Renal cortex interstitium (tissue), 11 donors: Measurements from ENCODE around the gene UMPS. TPM values are rescaled to one million over a fixed set of nuclear protein-coding genes. Genes with fewer than 3 reads are reported as not detected.

Source experiments
- DNase-seq, 11 donors: peaks; one replicate each; pipeline ENCODE4 v3.0.0-alpha.2; 2013; ENCODE audit warnings: low read depth in 9 of 11, low spot score in 4 of 11; ENCODE audit errors: extremely low read depth in 1 of 11
- polyA plus RNA-seq, 3 donors: library from polyadenylated mRNA; unstranded; fragments of 120-200 nt; gene quantifications; one replicate each; pipeline ENCODE4 v1.2.1, GENCODE V29; 2013; ENCODE audit not compliant: insufficient read length in 3 of 3

Gene UMPS
- polyA plus RNA-seq, 3 donors = 41.0 to 52.9 (median 45.9) TPM

DNA sequence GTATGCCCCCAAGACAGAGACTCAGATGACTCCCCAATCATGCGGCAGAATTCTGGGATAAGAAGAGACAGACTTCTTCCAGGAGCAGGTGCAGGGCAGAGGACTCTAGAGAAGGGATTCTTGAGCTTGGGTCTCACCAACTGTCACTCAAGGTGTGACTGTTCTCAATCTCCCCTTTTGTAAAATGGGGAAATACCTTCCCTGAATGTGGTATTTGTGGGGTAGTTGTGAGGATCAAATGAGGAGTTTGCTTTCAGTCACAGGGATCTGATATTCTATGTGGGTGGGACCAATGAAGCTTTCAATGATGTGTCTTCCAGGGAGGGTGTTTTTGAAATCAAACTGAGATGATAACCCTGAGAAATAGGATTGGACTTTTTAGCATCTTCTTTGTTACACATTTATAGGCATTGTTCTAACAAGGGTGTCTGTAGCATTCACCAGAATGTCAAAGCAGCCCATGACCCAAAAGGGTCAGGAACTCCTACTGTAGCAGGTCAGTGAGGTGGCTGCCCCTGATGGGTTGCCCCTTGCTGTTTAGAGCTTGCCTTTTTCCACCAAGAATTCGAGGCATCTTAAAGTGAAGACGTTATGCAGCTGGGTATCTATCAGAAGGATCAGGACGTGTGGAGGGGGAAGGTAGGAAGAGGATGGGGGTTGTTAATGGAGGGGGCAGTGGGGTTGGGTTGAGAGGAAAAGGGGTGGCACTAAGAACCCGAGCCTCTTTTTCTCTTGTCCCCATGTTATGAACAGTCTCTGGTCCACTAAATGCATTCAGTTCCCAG, 28.8 kb downstream of the UMPS start:
- DNase-seq = no peak

DNA sequence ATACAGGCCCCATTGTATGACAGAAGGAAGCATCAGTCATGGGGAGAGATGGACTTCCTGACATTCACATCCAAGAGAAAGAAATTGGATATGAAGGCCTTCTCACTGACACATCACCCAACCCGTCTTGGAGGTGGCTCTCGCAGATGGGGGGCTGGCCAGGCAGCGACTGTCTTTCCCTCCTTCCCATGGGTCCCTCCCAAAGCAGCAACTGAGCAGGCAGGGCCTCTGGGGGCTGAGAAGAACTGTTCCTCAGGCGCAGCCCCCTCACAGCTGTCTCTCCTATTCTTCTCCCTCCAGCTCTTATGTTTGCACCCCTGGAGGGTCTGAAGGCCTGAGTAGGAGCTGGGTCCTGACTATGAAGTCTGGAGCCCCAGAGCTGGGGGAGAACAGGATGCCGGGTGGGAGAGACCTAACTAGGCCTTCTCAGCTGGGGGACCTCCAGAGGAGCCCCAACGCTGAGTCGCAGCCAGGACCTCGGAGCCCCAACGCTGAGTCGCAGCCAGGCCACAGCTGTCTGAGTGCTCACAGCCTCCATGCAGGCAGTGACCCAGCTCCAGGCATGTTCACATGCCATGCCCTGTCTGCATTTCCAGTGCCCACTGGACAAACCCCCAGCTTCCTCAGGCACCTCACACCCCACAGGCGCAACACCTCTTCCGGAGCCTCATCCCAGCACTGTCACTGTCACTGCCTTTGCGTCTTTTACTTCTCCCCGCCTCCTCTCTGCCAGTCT, 29.6 kb downstream of the UMPS start:
- no peak for DNase-seq

DNA sequence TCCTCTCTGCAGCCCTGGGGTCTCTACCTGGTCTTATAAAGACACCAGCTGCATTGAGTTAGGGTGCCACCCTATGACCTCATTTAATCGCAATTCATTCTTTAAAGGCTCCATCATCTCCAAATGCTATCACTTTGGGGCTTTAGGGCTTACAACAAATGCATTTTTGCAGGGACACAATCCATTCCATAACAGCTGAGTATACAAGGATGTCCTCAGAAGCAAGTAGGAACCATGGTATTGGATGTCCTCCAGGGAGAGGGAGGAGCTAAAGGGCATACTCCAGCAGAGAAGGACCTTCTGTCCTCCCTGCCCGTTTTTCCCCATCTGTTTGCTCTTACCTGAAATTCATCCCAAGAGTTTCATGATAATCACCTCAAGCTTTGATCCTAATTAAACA, 30.3 kb downstream of the UMPS start:
- DNase-seq = no peak

DNA sequence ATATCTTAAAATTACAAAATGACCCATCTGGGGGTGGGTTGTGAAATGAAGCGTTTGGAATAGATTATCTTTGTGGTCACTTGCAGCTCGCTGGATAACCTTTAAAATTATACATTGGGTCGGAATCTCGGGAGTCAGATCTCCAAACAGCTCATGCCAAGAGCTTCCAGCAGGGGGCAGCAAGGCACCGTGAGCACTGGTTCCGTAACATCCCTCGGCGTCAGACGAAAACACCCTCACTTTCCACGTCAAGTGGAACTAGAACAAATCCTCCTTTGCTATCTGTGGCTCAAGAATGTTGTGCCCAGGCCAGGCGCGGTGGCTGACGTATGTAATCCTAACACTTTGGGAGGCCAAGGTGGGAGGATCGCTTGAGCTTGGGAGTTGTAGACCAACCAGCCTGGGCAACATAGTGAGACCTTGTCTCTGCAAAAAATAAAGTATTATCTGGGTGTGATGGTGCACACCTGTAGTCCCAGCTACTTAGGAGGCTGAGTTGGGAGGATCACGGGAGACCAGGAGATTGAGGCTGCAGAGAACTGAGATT, 31.1 kb downstream of the UMPS start:
- DNase-seq = peak in 5 of 11 donors; percentile 57 to 76 (median 68)

DNA sequence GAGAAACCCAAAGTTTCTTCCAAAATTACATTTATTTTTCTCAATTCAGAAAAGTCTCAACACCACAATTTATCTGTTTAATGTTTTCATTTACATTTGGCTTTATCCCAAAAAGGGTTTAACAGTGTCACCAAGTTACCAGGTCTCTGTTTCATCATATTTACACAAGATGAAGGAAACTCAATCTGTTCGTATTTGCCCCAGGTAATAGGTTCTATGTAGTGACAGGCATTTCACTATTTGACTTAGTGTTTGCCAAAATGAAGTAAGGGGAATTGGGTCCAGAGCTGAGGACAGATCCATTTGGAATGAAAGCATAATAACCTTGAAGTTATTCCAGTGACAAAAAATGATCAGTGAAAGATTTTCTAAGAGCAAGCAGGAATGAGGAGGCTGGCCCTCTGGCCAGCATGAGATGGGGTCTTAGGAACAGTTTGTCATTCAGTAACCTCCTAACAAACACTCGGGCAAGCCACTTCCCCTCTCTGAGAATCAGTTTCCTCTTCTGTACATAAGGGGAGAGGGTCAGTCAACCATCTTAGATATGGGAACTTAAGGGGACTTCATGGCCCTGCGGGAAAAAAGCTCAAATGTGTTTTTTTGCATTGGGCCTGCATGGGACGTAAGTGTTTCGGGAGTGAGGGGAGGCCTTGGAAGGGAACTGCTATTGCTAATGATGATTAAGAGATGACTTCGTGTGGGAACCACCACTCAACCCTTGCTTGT, 31.8 kb downstream of the UMPS start:
- no peak for DNase-seq

DNA sequence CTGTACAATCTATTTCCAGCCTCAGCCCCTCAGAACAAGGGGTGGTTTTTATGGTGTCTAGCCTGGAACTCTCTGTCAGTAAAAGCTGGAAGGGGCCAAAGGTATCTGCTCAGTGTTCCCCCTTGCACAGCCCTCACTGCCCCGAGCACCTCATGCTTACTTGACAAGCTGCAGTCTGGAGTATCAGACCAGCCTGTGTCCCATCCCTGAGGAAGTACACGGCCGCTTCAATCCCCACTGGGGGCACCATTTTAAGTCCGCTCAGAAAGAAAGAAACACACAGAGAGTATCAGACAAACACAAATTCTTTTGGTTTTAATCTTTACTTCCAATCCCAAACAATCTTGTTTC, 32.4 kb downstream of the UMPS start:
- no peak for DNase-seq

DNA sequence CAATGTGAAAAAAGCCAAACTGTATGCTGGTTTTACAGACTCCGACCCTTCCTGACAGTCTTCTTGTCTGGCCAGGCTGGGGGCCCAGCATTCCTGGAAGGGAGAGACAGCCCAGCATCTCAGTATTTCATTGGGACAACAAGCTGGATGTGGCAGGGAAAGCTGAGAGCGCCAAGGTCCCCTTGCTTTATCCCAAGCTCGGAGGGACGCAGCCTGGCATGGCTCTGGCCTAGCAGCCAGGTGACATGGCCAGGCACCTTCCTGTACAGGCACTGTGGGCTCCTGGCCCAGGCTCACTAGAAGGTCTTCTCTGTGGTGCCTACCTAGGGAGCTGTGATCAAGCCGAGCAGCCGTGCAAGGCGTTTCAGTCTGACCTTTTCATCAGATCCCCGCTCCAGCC, 33.0 kb downstream of the UMPS start:
- no peak for DNase-seq

DNA sequence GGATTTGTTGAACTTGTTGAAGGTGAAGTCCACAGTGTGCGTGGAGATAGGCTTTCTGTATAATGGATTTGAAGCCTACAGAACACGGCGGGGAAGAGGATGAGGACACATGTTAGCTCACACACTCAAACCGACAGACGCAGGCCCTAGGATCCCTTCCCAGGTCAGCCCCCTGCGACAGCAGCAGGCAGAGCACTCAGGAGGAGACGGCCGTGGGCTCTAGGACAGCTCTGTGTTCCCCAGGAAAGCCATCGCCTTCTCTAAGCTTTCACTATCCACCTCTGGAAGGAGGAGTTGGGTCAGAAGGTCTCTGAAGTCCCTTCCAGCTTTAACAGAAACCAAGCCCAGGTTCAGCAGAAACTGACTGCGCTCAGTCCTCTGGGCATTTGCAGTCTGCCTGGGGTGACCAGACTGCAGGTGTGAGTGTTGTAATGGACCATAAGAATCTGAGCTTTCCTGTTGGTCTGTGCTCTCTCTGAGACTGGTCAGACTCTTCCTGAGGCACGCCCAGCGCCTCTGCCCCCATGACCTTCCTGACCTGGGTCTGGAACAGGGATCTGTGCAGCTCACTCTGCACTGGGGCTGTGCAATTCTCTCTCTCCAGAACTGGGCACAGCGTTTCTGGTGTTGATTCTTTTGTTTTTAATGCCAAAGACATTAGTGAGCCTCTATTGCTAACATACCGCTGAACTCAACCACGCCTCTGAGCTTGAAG, 33.5 kb downstream of the UMPS start:
- no peak for DNase-seq

DNA sequence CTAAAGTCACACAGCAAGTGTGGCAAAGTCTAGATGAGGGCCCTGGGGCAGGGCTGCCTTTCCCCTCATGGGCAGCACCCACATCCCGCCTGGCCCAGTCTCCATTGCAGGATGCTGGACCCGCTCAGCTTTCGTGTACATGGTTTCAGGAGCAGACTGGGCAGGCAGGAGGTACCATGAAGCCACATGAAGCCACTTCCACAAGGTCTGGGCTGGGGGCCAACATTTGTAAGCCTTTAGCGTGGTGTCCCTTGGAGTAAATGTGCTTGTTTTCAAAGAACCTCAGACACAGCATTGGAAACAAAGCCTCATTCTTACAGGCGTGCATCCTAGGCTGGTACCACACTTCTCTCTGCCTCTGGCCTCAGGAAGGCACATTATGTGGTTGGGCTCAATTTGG, 34.5 kb downstream of the UMPS start:
- DNase-seq = no peak

DNA sequence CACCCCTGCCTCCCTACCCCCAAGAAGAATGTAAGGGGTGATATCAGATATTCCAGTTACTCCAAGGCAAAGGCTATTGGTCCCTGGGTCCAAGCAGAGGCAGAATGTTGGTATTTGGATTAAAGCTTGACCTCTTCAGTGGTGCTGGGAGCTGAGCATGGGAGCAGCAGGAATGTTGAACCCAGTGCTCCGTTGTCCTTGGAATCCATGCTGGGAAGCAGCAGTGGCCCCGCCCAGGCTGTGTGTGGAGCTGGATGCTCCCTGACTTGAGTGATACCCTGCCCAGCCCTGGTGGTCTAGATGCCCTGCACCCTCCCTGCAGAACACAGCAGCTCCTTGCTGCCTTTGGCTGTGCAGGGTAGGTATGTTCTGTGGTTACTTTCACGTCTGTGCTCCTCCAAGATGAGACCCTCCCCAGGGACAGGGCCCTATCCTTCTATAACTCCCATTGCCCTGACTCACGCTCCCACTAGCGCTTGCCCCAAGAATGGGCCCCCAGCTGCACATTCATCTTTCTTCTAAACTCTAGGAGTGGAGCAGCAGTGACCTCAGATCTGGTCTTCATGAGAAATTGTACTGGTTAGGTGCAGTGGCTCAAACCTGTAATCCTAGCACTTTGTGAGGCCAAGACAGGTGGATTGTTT, 35.1 kb downstream of the UMPS start:
- no peak for DNase-seq

DNA sequence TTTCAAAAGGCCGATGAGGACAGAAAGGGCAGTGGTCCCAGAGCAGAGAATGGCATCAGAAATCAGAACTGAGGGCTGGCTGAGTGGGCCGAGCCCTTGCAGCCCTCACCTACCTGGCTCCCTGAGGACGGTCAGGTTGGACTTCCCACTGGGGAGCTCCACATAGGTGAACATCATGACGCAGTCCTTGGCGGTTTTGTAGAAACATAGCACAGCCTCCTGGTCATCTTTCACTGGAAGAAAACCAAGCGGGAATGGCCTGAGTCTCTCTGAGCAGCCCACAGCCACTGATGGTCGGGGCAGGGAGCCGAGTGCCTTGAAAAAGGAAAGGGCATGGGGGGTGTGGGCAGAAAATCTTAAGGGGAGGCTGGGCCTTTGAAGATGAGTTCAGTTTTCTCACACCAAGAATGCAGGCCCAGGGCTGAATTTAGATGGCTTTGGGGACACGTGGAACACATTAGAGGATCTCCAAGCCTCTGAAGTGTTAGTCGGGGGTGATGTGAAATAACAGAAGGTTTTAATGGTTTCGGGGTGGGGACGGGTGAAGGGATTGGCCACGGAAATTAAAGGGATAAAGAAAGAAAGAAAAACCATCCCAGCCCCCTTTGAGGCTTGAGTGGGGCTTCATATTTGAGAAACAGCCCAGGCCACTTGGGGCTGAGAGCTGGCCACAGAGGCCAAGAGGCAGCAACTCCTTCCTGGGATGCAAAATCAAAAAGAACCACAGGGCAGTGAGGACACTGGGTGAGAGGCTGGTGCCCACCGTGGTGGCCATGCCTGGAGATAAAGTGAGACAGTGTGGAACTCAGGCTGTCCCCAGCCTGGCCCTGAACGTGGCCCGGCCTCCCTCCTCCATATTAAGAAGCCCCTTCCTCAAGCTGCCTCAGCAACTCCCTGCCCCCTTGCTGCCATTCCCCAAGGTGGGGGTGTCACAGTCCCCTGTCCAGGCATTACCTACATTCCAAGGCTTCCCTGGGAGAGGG, 36.2 kb downstream of the UMPS start:
- DNase-seq = no peak

DNA sequence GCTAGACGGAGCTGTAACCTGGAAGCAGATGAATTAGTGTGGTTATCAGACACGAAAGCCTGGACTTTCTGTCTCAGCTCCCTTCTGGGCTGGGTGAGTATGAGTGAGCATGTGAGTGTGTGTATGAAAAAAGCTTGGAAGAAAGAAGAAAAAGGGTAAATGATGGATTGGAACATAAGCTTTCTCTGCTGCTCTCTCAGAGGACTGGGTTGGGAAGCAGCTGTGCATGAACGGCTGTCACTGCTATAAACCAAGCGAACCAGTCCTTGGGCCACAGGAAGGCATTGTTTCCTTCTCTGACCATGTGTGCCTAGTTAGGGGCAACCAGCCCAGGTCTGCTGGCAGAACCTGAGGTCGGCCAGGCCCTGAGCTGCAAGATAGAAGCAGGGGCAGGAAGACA, 37.0 kb downstream of the UMPS start:
- DNase-seq = no peak

DNA sequence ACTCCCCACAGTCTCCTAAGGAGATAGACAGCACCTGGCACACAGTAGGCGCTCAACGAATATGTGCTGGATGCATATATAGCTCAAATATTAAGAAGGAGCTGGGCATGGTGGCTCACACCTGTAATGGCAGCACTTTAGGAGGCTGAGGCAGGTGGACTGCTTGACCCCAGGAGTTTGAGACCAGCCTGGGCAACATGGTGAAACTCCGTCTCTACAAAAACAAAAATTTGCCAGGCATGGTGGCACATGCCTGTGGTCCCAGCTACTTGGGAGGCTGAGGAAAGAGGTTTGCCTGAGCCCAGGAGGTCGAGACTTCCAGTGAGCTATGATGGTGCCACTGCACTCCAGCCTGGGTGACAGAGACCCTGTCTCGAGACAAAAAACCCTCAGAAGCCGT, 37.4 kb downstream of the UMPS start:
- DNase-seq = no peak

DNA sequence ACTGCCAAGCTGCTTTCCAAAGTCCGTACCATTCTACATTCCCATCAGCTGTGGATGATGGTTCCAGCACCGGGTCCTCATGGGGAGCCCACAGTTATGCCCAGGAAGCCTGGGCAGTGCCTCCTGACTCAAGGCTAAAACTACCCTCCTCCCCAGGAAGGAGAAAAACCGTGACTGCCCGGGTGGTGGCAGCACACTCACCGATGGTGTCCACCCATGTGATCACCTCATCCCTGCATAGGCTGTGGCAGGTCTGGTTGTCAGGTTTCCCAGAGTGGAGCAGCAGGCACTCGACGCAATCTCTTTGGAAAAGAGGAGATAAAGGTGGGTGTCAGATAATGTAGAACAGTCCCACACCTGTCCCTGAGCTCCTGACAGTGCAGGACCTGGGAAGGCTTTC, 38.6 kb downstream of the UMPS start:
- DNase-seq = no peak

DNA sequence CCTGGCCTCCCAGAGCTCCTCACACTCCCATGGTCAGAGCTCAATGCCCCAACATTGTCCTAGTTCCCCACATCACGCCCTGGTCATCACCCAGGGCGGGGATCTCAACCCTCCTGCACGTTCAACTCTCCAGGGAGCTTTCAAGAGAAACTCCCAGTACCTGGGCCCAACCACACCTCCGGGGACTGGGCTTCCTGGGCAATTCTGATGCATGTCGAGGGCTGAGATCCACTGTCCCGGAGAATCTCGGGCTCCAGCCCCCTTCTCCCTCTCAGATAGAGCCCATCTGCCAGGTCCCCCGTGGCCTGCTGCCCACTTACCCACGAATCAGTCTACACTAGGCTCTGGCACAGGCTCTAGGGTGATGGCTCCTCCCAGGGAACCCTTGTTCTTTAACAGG, 39.2 kb downstream of the UMPS start:
- DNase-seq = no peak

DNA sequence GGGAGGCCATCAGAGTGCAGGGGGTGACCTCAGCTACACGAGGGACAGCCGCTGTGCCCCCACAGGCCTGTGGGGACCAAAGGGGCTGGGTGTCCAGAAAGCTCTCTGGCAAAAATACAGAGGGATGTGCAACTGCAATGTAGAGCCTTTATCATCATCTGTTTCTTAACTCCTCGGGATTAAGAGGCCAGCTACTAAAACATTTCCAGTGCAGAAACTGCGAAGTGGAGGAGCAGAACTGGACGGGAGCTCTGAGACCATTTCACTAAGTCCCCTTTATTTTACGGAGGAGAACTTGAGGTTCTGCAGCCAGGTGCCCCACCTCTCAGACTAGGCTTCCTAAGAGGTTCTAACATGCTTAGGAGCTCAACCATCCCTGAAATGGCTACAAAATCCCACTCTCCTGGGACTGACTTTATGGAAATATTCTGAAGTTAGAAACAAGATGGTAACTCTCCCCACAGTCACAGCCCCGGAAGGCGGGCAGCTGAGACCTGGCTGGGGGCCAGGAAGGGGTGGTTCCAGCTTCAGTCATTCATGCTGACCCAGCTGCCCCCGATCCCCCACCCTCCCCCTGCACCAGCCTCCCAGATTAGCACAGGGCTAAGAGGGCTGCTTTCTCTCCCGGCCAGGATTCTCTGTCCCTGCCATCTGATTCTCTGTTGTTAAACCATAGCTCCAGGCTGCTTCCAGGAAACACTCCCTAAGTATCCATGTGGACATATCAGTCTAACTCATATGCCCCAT, 40.3 kb downstream of the UMPS start:
- DNase-seq = no peak

DNA sequence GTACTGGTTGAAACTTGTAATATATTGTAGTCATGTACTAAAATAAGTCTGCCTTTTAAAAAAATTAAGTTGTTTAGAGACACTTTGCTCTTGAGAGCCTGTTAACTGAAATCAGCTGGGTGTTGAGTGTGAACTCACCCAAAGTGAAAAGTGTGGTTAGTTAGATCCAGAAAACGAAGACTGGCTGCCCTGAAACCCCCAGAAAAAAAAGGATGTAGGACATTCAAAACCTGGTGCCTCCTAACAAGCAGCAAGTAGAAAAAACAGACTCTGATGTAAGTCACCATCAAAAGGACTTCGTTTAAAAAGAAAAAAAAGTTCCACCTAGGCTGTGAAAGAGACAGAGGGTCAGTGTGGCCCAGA, 40.8 kb downstream of the UMPS start:
- no peak for DNase-seq
